T47D (cell line): ENCODE results near the gene GPHB5.

Experiments
- DNase-seq, 2 experiments: peaks; one replicate each; pipeline versions ENCODE4 v3.0.0 to v3.0.0-alpha.2; 2011 to 2012; ENCODE audit warnings: low read depth in 1 of 2, low spot score in 1 of 2
- JUND ChIP-seq: IDR thresholded peaks from 2 replicates; pipeline ENCODE4 v1.6.1; 2012; ENCODE audit warnings: low read depth
- in situ Hi-C: cut with HindIII; loops from 2 replicates; pipeline ENCODE4 v1.10.0; 2016; ENCODE audit warnings: low sequenced_read_pairs, low pct_unique_long_range_greater_than_20kb

GPHB5 gene

GRCh38 chr14:63318835-63319234 lies at the start of gene GPHB5:
Gene GPHB5 (minus strand): TSS chr14:63318935. CDS start chr14:63317849, 1,086 bp downstream.
- no peak for DNase-seq

GRCh38 chr14:63367742-63368364 lies 49.1 kb upstream of the GPHB5 start:
- no peak for TF ChIP-seq JUND
- in situ Hi-C loops: no loop called here
- DNase-seq: peak in 1 of 2 experiments; percentile 11

More at GRCh38 chr14:63318835-63319234, at the start of gene GPHB5:
- in situ Hi-C loops: no loop called here
- TF ChIP-seq JUND: no peak

- no peak for TF ChIP-seq JUND
- in situ Hi-C loops: no loop called here
- no peak for DNase-seq
These were observed 43.7 kb upstream of the GPHB5 start for GRCh38 chr14:63362389-63362819.

GRCh38 chr14:63361790-63362189 lies 43.1 kb upstream of the GPHB5 start:
- no peak for TF ChIP-seq JUND
- in situ Hi-C loops: no loop called here
- peak; percentile 9 to 50 for DNase-seq

- TF ChIP-seq JUND: no peak
- in situ Hi-C loops: no loop called here
- no peak for DNase-seq
These were observed 39.1 kb upstream of the GPHB5 start for GRCh38 chr14:63357841-63358240.

GRCh38 chr14:63345826-63346225 lies 27.1 kb upstream of the GPHB5 start:
- in situ Hi-C loops: no loop called here
- DNase-seq: no peak

GRCh38 chr14:63344336-63344735 lies 25.6 kb upstream of the GPHB5 start:
- no peak for DNase-seq
- in situ Hi-C loops: no loop called here
- no peak for TF ChIP-seq JUND

More at GRCh38 chr14:63345826-63346225, 27.1 kb upstream of the GPHB5 start:
- TF ChIP-seq JUND: no peak

GRCh38 chr14:63343878-63344277 lies 25.1 kb upstream of the GPHB5 start:
- TF ChIP-seq JUND: no peak
- in situ Hi-C loops: no loop called here
- no peak for DNase-seq

- in situ Hi-C loops: no loop called here
- DNase-seq: no peak
- TF ChIP-seq JUND: no peak
These were observed 23.6 kb upstream of the GPHB5 start for GRCh38 chr14:63342371-63342770.

GRCh38 chr14:63328787-63329737 lies 10.3 kb upstream of the GPHB5 start:
- TF ChIP-seq JUND: no peak
- in situ Hi-C loops: no loop called here
- no peak for DNase-seq

GRCh38 chr14:63326840-63327239 lies 8.1 kb upstream of the GPHB5 start:
- TF ChIP-seq JUND: no peak
- no peak for DNase-seq
- in situ Hi-C loops: no loop called here

- no peak for TF ChIP-seq JUND
- DNase-seq: no peak
- in situ Hi-C loops: no loop called here
These were observed 4.3 kb upstream of the GPHB5 start for GRCh38 chr14:63322897-63323573.
